GM21367 (cell line): ENCODE measurements around the gene HSDL2.
A peak's percentile ranks its signal among the peaks of the same experiment; 100 is the strongest.
"Not testable (repeated sequence)": the region's sequence is repeated elsewhere in the genome, so short reads cannot be mapped to it uniquely, and the experiment has no call there.

Experiments used
- ATAC-seq: cut with Tn5 transposase; IDR thresholded peaks from one replicate; pipeline ENCODE4 v1.9.1; 2021; ENCODE audit not compliant: unreplicated experiment

Gene HSDL2

GRCh38 chr9:112365257-112365656, 14.7 kb upstream of the HSDL2 start:
- ATAC-seq: not testable (repeated sequence)

- ATAC-seq: no peak
Measured at GRCh38 chr9:112366591-112366990, 13.3 kb upstream of the HSDL2 start.

GRCh38 chr9:112367465-112367864, 12.4 kb upstream of the HSDL2 start:
- no peak for ATAC-seq

GRCh38 chr9:112369817-112370216, 10.1 kb upstream of the HSDL2 start:
- ATAC-seq: no peak

GRCh38 chr9:112371060-112371459, 8.8 kb upstream of the HSDL2 start:
- no peak for ATAC-seq

GRCh38 chr9:112373666-112374065, 6.2 kb upstream of the HSDL2 start:
- ATAC-seq: not testable (repeated sequence)

- ATAC-seq: not testable (repeated sequence)
Measured at GRCh38 chr9:112374232-112374631, 5.7 kb upstream of the HSDL2 start.

GRCh38 chr9:112375361-112375760, 4.5 kb upstream of the HSDL2 start:
- ATAC-seq: no peak

GRCh38 chr9:112377087-112377486, 2.8 kb upstream of the HSDL2 start:
- no peak for ATAC-seq

GRCh38 chr9:112377684-112378327, 2.1 kb upstream of the HSDL2 start:
- ATAC-seq: no peak

- peak; percentile 3 for ATAC-seq
Measured at GRCh38 chr9:112378328-112379176, 1.4 kb upstream of the HSDL2 start.

- peak; percentile 72 for ATAC-seq
Measured at GRCh38 chr9:112379177-112380101, 469 bp upstream of the HSDL2 start.

- ATAC-seq: no peak
Measured at GRCh38 chr9:112380825-112381221, 915 bp downstream of the HSDL2 start.

GRCh38 chr9:112382066-112382465, 2.2 kb downstream of the HSDL2 start:
- ATAC-seq: no peak

- ATAC-seq: no peak
Measured at GRCh38 chr9:112382501-112383364, 2.8 kb downstream of the HSDL2 start.

GRCh38 chr9:112384219-112384618, 4.3 kb downstream of the HSDL2 start:
- no peak for ATAC-seq

- ATAC-seq: no peak
Measured at GRCh38 chr9:112384690-112385089, 4.8 kb downstream of the HSDL2 start.

- no peak for ATAC-seq
Measured at GRCh38 chr9:112387115-112387514, 7.2 kb downstream of the HSDL2 start.

- not testable (repeated sequence) for ATAC-seq
Measured at GRCh38 chr9:112389897-112390296, 10.0 kb downstream of the HSDL2 start.

GRCh38 chr9:112391936-112392560, 12.1 kb downstream of the HSDL2 start:
- not testable (repeated sequence) for ATAC-seq
